Endodermal cell (in vitro differentiated cells): ENCODE data around the gene ABCB11. TPM values are rescaled to one million over a fixed set of nuclear protein-coding genes. Genes with fewer than 3 reads are reported as not detected.

ENCODE experiments used
- DNase-seq: peaks from one replicate; pipeline ENCODE4 v3.0.0-alpha.2; 2017
- H3K27ac ChIP-seq: 2 replicates; pipeline ENCODE4 v1.5.1; 2013; ENCODE audit warnings: mild to moderate bottlenecking, low read depth, low read length, moderate library complexity
- H3K27me3 ChIP-seq: 2 replicates; pipeline ENCODE4 v1.6.1; 2013; ENCODE audit warnings: mild to moderate bottlenecking, low read length, moderate library complexity; ENCODE audit not compliant: insufficient read depth, control insufficient read depth, poor library complexity, severe bottlenecking
- H3K36me3 ChIP-seq: 2 replicates; pipeline ENCODE4 v1.7.0; 2013; ENCODE audit warnings: mild to moderate bottlenecking, low read length, moderate library complexity; ENCODE audit not compliant: control insufficient read depth, insufficient read depth
- H3K4me1 ChIP-seq: one replicate; pipeline ENCODE4 v1.7.0; 2013; ENCODE audit warnings: low read length; ENCODE audit not compliant: control insufficient read depth, insufficient read depth
- H3K4me3 ChIP-seq: 2 replicates; pipeline ENCODE4 v1.5.1; 2013; ENCODE audit warnings: mild to moderate bottlenecking, low read length, moderate library complexity
- H3K9ac ChIP-seq: 2 replicates; pipeline ENCODE4 v1.6.1; 2013; ENCODE audit warnings: mild to moderate bottlenecking, low read length, moderate library complexity; ENCODE audit not compliant: poor library complexity, severe bottlenecking; ENCODE audit errors: extremely low read depth
- H3K9me3 ChIP-seq: 2 replicates; pipeline ENCODE4 v1.6.1; 2013; ENCODE audit warnings: mild to moderate bottlenecking, low read length, moderate library complexity; ENCODE audit not compliant: control insufficient read depth
- H3K27ac Mint-ChIP-seq: 2 replicates; pipeline ENCODE4 v1.8.0; 2020; ENCODE audit warnings: mixed read lengths
- H3K27me3 Mint-ChIP-seq: 2 replicates; pipeline ENCODE4 v1.8.0; 2021; ENCODE audit warnings: mild to moderate bottlenecking, mixed read lengths; ENCODE audit not compliant: insufficient read depth
- H3K36me3 Mint-ChIP-seq: 2 replicates; pipeline ENCODE4 v1.8.0; 2020; ENCODE audit warnings: low read depth, mixed read lengths
- H3K4me1 Mint-ChIP-seq: 2 replicates; pipeline ENCODE4 v1.8.0; 2020; ENCODE audit warnings: mixed read lengths
- H3K4me3 Mint-ChIP-seq: 2 replicates; pipeline ENCODE4 v1.8.0; 2020; ENCODE audit warnings: mild to moderate bottlenecking, moderate library complexity, mixed read lengths
- H3K9me3 Mint-ChIP-seq: 2 replicates; pipeline ENCODE4 v1.8.0; 2020; ENCODE audit warnings: mild to moderate bottlenecking, mixed read lengths
- CTCF ChIP-seq: fragments of 200-600 bp; sonication (generic); conservative IDR thresholded peaks from 2 replicates; pipeline ENCODE4 v1.5.0; 2021; ENCODE audit warnings: antibody characterized with exemption, mild to moderate bottlenecking
- WGBS, 2 experiments: methylation state at CpG; one replicate each; pipeline versions ENCODE4 v1.1.5 to v1.1.7; 2013; ENCODE audit warnings: missing lambda C conversion rate in 2 of 2, mixed read lengths in 1 of 2; ENCODE audit not compliant: insufficient coverage in 1 of 2, insufficient read length in 1 of 2; 5-methylcytosine and 5-hydroxymethylcytosine counted together
- total RNA-seq, 2 donors: library from RNA; stranded (reverse); fragmentation: NEBNext Ultra II Directional in 1 of 2; extraction: Animal tissue kit (Norgen Biotek cat#: 25700) in 1 of 2; gene quantifications; 2 replicates in 1 of 2; 3 replicates in 1 of 2; pipeline ENCODE4 v1.2.1, GENCODE V29; 2021

The ABCB11 gene
- total RNA-seq, 2 donors from 2014 or later, result 0.04 TPM

- Mint-ChIP-seq H3K27me3 (peaks cover 4% of the 10 kb centered on the region), H3K36me3 (no peaks in the 10 kb centered on the region), H3K27ac (no peak overlapping the region), H3K4me1 (peaks cover 4% of the 10 kb centered on the region), H3K4me3 (no peak overlapping the region), H3K9me3 (peaks cover 2% of the 10 kb centered on the region)
- no peaks in the 10 kb centered on the region for H3K36me3 ChIP-seq
- no peaks in the 10 kb centered on the region for H3K9me3 ChIP-seq
- no peaks in the 10 kb centered on the region for H3K4me1 ChIP-seq
- DNase-seq, result no peak
- no peaks in the 10 kb centered on the region for H3K27me3 ChIP-seq
- H3K27ac ChIP-seq, result no peak overlapping the region
- 95% methylated on average over 5 of the region's 5 CpGs; no CpG with 5 or more reads in 1 of the 2 experiments for whole genome bisulfite sequencing, 2 experiments
- H3K9ac ChIP-seq, result no peak overlapping the region
- no peak for TF ChIP-seq CTCF
- no peak overlapping the region for H3K4me3 ChIP-seq
Measured at GRCh38 chr2:169001116-169001815, 29.9 kb downstream of the ABCB11 start.

GRCh38 chr2:168999668-169000213 is 31.4 kb downstream of the ABCB11 start:
- no peak overlapping the region for H3K9ac ChIP-seq
- no peaks in the 10 kb centered on the region for H3K27me3 ChIP-seq
- TF ChIP-seq CTCF, result no peak
- H3K4me3 ChIP-seq, result no peak overlapping the region
- Mint-ChIP-seq H3K36me3 (no peaks in the 10 kb centered on the region), H3K9me3 (peaks cover 2% of the 10 kb centered on the region), H3K27me3 (peaks cover 4% of the 10 kb centered on the region), H3K4me3 (no peak overlapping the region), H3K27ac (no peak overlapping the region), H3K4me1 (peaks cover 10% of the 10 kb centered on the region)
- 100% methylated on average over 1 of the region's 1 CpG; no CpG with 5 or more reads in 1 of the 2 experiments for WGBS, 2 experiments
- no peaks in the 10 kb centered on the region for H3K36me3 ChIP-seq
- no peak for DNase-seq
- H3K4me1 ChIP-seq, result peaks cover 4% of the 10 kb centered on the region
- no peak overlapping the region for H3K27ac ChIP-seq
- H3K9me3 ChIP-seq, result no peaks in the 10 kb centered on the region

GRCh38 chr2:168998609-168999211 is 32.4 kb downstream of the ABCB11 start:
- H3K9me3 Mint-ChIP-seq, result peaks cover 2% of the 10 kb centered on the region
- no peak overlapping the region for H3K27ac Mint-ChIP-seq
- Histone ChIP-seq H3K9ac (no peak overlapping the region), H3K4me3 (no peak overlapping the region), H3K36me3 (no peaks in the 10 kb centered on the region), H3K9me3 (no peaks in the 10 kb centered on the region), H3K27me3 (no peaks in the 10 kb centered on the region), H3K4me1 (peaks cover 7% of the 10 kb centered on the region), H3K27ac (no peak overlapping the region)
- TF ChIP-seq CTCF, result no peak
- peaks cover 4% of the 10 kb centered on the region for H3K27me3 Mint-ChIP-seq
- peaks cover 17% of the 10 kb centered on the region for H3K4me1 Mint-ChIP-seq
- WGBS, 2 experiments, result 94% methylated on average over 4 of the region's 4 CpGs; no CpG with 5 or more reads in 1 of the 2 experiments
- no peaks in the 10 kb centered on the region for H3K36me3 Mint-ChIP-seq
- H3K4me3 Mint-ChIP-seq, result no peak overlapping the region
- no peak for DNase-seq
